Fibroblast of lung (primary cell): Measurements from ENCODE around the gene CYTIP. TPM values are rescaled to one million over a fixed set of nuclear protein-coding genes. Genes with fewer than 3 reads are reported as not detected.

ENCODE experiments used
- DNase-seq, 2 donors: peaks; one replicate each; pipeline versions ENCODE4 v3.0.0 to v3.0.0-alpha.2; 2010; ENCODE audit warnings: low read depth in 2 of 2
- H2AFZ ChIP-seq: 2 replicates; pipeline ENCODE4 v1.5.1; 2012; ENCODE audit warnings: low read length, control low read depth, inconsistent platforms
- H3K27ac ChIP-seq: 2 replicates; pipeline ENCODE4 v1.5.1; 2011; ENCODE audit warnings: low read length, control low read depth; ENCODE audit not compliant: insufficient read depth
- H3K27me3 ChIP-seq: 2 replicates; pipeline ENCODE4 v1.5.1; 2011; ENCODE audit warnings: mild to moderate bottlenecking, low read length; ENCODE audit not compliant: control insufficient read depth, insufficient read depth
- H3K36me3 ChIP-seq: 2 replicates; pipeline ENCODE4 v1.5.1; 2011; ENCODE audit warnings: low read length; ENCODE audit not compliant: control insufficient read depth, insufficient read depth
- H3K4me1 ChIP-seq: 2 replicates; pipeline ENCODE4 v1.5.1; 2011; ENCODE audit warnings: low read length; ENCODE audit not compliant: control insufficient read depth, insufficient read depth; ENCODE audit errors: extremely low read depth
- H3K4me2 ChIP-seq: 2 replicates; pipeline ENCODE4 v1.5.1; 2011; ENCODE audit warnings: low read length, control low read depth; ENCODE audit not compliant: insufficient read depth; ENCODE audit errors: extremely low read depth
- H3K4me3 ChIP-seq, 4 experiments: fragments of 200-600 bp in 1 of 4; sonication (generic) in 1 of 4; replicated peaks in 1 of 4; 2 replicates each; pipeline ENCODE4 v1.5.1; 2011 to 2016; ENCODE audit warnings: low read length in 4 of 4, low read depth in 3 of 4, mild to moderate bottlenecking in 3 of 4, control low read depth in 2 of 4, inconsistent platforms in 1 of 4, mixed read lengths in 1 of 4; ENCODE audit not compliant: insufficient read depth in 1 of 4; ENCODE audit errors: control extremely low read depth in 1 of 4
- H3K79me2 ChIP-seq: 2 replicates; pipeline ENCODE4 v1.5.1; 2012; ENCODE audit warnings: mild to moderate bottlenecking, low read length, inconsistent platforms; ENCODE audit not compliant: control insufficient read depth, insufficient read depth
- H3K9ac ChIP-seq: 2 replicates; pipeline ENCODE4 v1.5.1; 2011; ENCODE audit warnings: mild to moderate bottlenecking, low read length, control low read depth; ENCODE audit not compliant: insufficient read depth
- H3K9me3 ChIP-seq: 2 replicates; pipeline ENCODE4 v1.5.1; 2012; ENCODE audit warnings: low read depth, low read length; ENCODE audit not compliant: control insufficient read depth, insufficient read depth
- H4K20me1 ChIP-seq: 2 replicates; pipeline ENCODE4 v1.5.1; 2011; ENCODE audit warnings: low read length; ENCODE audit not compliant: control insufficient read depth, insufficient read depth; ENCODE audit errors: extremely low read depth
- CTCF ChIP-seq, 2 donors: IDR thresholded peaks in 1 of 2; conservative IDR thresholded peaks in 1 of 2; 1 replicate in 1 of 2; 2 replicates in 1 of 2; pipeline ENCODE4 v1.5.1; 2011 to 2012; ENCODE audit warnings: low read length in 2 of 2, control low read depth in 1 of 2, inconsistent platforms in 1 of 2, low read depth in 1 of 2, mild to moderate bottlenecking in 1 of 2
- EZH2 ChIP-seq: IDR thresholded peaks from 2 replicates; pipeline ENCODE4 v1.5.1; 2012; ENCODE audit warnings: low read length, control low read depth, mild to moderate bottlenecking; ENCODE audit errors: missing control alignments
- polyA plus RNA-seq, 2 donors: library from polyadenylated mRNA; depleted of rRNA in 1 of 2; stranded (reverse) in 1 of 2; unstranded in 1 of 2; fragments of >200 nt; gene quantifications; 2 replicates each; pipeline ENCODE4 v1.2.1, GENCODE V29; 2011 to 2012; ENCODE audit warnings: missing spikeins in 1 of 2
- total RNA-seq: library from RNA; depleted of rRNA; stranded (reverse); fragments of >200 nt; gene quantifications from 2 replicates; pipeline ENCODE4 v1.2.1, GENCODE V29; 2014

CYTIP gene
- total and polyA plus RNA-seq, 2 donors (not counting 1 experiment from before 2014, with no cell fraction given), result 0.17 TPM; not detected in 1

- TF ChIP-seq CTCF (conservative IDR thresholded peaks at IDR 0.05 in 1 of 2, IDR thresholded peaks at IDR 0.05 in 1 of 2; ENCODE audit: low read depth in 1 of 2, low read length in 2 of 2), result no peak
- TF ChIP-seq EZH2, result no peak
- no peaks in the 10 kb centered on the region for H4K20me1 ChIP-seq
- H3K9ac ChIP-seq, result no peak overlapping the region
- H3K36me3 ChIP-seq, result no peaks in the 10 kb centered on the region
- no peak overlapping the region for H3K4me3 ChIP-seq
- no peak overlapping the region for H3K4me2 ChIP-seq
- no peaks in the 10 kb centered on the region for H3K79me2 ChIP-seq
- no peak overlapping the region for H3K27ac ChIP-seq
- peak; percentile 11 to 23 for DNase-seq
- no peaks in the 10 kb centered on the region for H3K9me3 ChIP-seq
- no peak overlapping the region for H2AFZ ChIP-seq
- H3K4me1 ChIP-seq, result no peaks in the 10 kb centered on the region
- H3K27me3 ChIP-seq, result no peaks in the 10 kb centered on the region
Observed at GRCh38 chr2:157438863-157439823, 4.7 kb downstream of the CYTIP start.

GRCh38 chr2:157433394-157433793 lies 10.5 kb downstream of the CYTIP start:
- no peak overlapping the region for H3K9ac ChIP-seq
- H3K27ac ChIP-seq, result no peak overlapping the region
- peak overlapping the region; percentile 4 for H2AFZ ChIP-seq
- H3K4me3 ChIP-seq, result no peak overlapping the region
- DNase-seq, result peak; percentile 3 to 4
- no peaks in the 10 kb centered on the region for H4K20me1 ChIP-seq
- H3K27me3 ChIP-seq, result no peaks in the 10 kb centered on the region
- no peaks in the 10 kb centered on the region for H3K4me1 ChIP-seq
- TF ChIP-seq CTCF (conservative IDR thresholded peaks at IDR 0.05 in 1 of 2, IDR thresholded peaks at IDR 0.05 in 1 of 2; ENCODE audit: low read depth in 1 of 2, low read length in 2 of 2) (no peak), EZH2 (no peak)
- no peak overlapping the region for H3K4me2 ChIP-seq
- H3K36me3 ChIP-seq, result no peaks in the 10 kb centered on the region
- H3K79me2 ChIP-seq, result no peaks in the 10 kb centered on the region
- H3K9me3 ChIP-seq, result no peaks in the 10 kb centered on the region

GRCh38 chr2:157432475-157433106 lies 11.3 kb downstream of the CYTIP start:
- no peak overlapping the region for H2AFZ ChIP-seq
- TF ChIP-seq CTCF (conservative IDR thresholded peaks at IDR 0.05 in 1 of 2, IDR thresholded peaks at IDR 0.05 in 1 of 2; ENCODE audit: low read depth in 1 of 2, low read length in 2 of 2) (no peak), EZH2 (no peak)
- H3K4me1 ChIP-seq, result no peaks in the 10 kb centered on the region
- no peak overlapping the region for H3K4me3 ChIP-seq
- H3K4me2 ChIP-seq, result no peak overlapping the region
- no peaks in the 10 kb centered on the region for H4K20me1 ChIP-seq
- no peaks in the 10 kb centered on the region for H3K36me3 ChIP-seq
- H3K79me2 ChIP-seq, result no peaks in the 10 kb centered on the region
- no peak overlapping the region for H3K9ac ChIP-seq
- DNase-seq, result no peak
- no peaks in the 10 kb centered on the region for H3K9me3 ChIP-seq
- H3K27ac ChIP-seq, result no peak overlapping the region
- H3K27me3 ChIP-seq, result no peaks in the 10 kb centered on the region
